ENCODE results near the gene CAP2. TPM values are rescaled to one million over a fixed set of nuclear protein-coding genes. Genes with fewer than 3 reads are reported as not detected.

Gene CAP2
- total RNA-seq, 1 experiment from 2014 or later = 7.2 TPM

DNA sequence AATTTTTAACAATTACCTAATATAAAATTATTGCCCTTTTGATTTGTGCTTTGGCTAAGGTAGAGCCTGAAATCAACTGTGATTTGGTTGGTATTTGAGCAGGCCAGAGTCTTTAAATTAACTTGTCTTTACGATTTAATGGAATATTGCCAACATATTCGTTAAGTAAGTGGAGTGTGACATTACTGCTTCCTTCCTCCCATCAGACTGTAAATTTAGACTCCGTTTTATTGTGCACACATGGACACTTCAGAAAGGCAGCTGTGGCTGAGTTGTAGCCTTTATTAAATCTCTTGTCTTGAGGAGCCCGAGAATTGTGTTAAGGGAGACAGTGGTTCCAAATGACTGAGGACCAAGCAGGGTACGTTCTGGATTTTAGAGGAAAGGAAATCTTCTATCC is 57.4 kb downstream of the CAP2 start:
- POLR2A ChIA-PET = no interaction called here
- Mint-ChIP-seq H3K27me3 (ENCODE audit: low read depth) (no peaks in the 10 kb centered on the region), H3K9me3 (peaks cover 2% of the 10 kb centered on the region; the same call in 1 of the 2 replicates), H3K36me3 (peaks cover 2% of the 10 kb centered on the region; the same call in 1 of the 2 replicates), H3K4me3 (no peak overlapping the region), H3K27ac (no peak overlapping the region), H3K4me1 (peaks cover 14% of the 10 kb centered on the region)
- no peak for DNase-seq (ENCODE audit: low spot score)
- no peak for ATAC-seq
- CTCF ChIA-PET = no interaction called here
- no peak for TF ChIP-seq PRRX2 (CRISPR knock-in tag; IDR thresholded peaks at IDR 0.05)
- TF ChIP-seq, protein P1, sequence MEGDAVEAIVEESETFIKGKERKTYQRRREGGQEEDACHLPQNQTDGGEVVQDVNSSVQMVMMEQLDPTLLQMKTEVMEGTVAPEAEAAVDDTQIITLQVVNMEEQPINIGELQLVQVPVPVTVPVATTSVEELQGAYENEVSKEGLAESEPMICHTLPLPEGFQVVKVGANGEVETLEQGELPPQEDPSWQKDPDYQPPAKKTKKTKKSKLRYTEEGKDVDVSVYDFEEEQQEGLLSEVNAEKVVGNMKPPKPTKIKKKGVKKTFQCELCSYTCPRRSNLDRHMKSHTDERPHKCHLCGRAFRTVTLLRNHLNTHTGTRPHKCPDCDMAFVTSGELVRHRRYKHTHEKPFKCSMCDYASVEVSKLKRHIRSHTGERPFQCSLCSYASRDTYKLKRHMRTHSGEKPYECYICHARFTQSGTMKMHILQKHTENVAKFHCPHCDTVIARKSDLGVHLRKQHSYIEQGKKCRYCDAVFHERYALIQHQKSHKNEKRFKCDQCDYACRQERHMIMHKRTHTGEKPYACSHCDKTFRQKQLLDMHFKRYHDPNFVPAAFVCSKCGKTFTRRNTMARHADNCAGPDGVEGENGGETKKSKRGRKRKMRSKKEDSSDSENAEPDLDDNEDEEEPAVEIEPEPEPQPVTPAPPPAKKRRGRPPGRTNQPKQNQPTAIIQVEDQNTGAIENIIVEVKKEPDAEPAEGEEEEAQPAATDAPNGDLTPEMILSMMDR (IDR thresholded peaks at IDR 0.05) = no peak
- no peak for TF ChIP-seq JUN (CRISPR knock-in tag; IDR thresholded peaks at IDR 0.05)
- TF ChIP-seq, protein P2, sequence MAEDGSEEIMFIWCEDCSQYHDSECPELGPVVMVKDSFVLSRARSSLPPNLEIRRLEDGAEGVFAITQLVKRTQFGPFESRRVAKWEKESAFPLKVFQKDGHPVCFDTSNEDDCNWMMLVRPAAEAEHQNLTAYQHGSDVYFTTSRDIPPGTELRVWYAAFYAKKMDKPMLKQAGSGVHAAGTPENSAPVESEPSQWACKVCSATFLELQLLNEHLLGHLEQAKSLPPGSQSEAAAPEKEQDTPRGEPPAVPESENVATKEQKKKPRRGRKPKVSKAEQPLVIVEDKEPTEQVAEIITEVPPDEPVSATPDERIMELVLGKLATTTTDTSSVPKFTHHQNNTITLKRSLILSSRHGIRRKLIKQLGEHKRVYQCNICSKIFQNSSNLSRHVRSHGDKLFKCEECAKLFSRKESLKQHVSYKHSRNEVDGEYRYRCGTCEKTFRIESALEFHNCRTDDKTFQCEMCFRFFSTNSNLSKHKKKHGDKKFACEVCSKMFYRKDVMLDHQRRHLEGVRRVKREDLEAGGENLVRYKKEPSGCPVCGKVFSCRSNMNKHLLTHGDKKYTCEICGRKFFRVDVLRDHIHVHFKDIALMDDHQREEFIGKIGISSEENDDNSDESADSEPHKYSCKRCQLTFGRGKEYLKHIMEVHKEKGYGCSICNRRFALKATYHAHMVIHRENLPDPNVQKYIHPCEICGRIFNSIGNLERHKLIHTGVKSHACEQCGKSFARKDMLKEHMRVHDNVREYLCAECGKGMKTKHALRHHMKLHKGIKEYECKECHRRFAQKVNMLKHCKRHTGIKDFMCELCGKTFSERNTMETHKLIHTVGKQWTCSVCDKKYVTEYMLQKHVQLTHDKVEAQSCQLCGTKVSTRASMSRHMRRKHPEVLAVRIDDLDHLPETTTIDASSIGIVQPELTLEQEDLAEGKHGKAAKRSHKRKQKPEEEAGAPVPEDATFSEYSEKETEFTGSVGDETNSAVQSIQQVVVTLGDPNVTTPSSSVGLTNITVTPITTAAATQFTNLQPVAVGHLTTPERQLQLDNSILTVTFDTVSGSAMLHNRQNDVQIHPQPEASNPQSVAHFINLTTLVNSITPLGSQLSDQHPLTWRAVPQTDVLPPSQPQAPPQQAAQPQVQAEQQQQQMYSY (CRISPR knock-in tag; IDR thresholded peaks at IDR 0.05) = no peak
- TF ChIP-seq ZNF219 (CRISPR knock-in tag; IDR thresholded peaks at IDR 0.05; ENCODE audit: borderline replicate concordance) = no peak
- TF ChIP-seq TEAD4 (CRISPR knock-in tag; IDR thresholded peaks at IDR 0.05) = no peak
- TF ChIP-seq, protein P3, sequence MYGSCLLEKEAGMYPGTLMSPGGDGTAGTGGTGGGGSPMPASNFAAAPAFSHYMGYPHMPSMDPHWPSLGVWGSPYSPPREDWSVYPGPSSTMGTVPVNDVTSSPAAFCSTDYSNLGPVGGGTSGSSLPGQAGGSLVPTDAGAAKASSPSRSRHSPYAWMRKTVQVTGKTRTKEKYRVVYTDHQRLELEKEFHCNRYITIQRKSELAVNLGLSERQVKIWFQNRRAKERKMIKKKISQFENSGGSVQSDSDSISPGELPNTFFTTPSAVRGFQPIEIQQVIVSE (CRISPR knock-in tag; IDR thresholded peaks at IDR 0.05; ENCODE audit: borderline replicate concordance) = no peak
- TF ChIP-seq, protein P4, sequence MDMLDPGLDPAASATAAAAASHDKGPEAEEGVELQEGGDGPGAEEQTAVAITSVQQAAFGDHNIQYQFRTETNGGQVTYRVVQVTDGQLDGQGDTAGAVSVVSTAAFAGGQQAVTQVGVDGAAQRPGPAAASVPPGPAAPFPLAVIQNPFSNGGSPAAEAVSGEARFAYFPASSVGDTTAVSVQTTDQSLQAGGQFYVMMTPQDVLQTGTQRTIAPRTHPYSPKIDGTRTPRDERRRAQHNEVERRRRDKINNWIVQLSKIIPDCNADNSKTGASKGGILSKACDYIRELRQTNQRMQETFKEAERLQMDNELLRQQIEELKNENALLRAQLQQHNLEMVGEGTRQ (CRISPR knock-in tag; IDR thresholded peaks at IDR 0.05) = no peak
- TF ChIP-seq ZNF671 (CRISPR knock-in tag; IDR thresholded peaks at IDR 0.05) = no peak
- no peak for TF ChIP-seq ZNF121 (CRISPR knock-in tag; IDR thresholded peaks at IDR 0.05)
- TF ChIP-seq, protein P5, sequence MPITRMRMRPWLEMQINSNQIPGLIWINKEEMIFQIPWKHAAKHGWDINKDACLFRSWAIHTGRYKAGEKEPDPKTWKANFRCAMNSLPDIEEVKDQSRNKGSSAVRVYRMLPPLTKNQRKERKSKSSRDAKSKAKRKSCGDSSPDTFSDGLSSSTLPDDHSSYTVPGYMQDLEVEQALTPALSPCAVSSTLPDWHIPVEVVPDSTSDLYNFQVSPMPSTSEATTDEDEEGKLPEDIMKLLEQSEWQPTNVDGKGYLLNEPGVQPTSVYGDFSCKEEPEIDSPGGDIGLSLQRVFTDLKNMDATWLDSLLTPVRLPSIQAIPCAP (CRISPR knock-in tag; IDR thresholded peaks at IDR 0.05) = no peak
- TF ChIP-seq ZNF317 (CRISPR knock-in tag; IDR thresholded peaks at IDR 0.05; ENCODE audit: borderline replicate concordance, low read depth) = no peak
- TF ChIP-seq TEAD1 (CRISPR knock-in tag; IDR thresholded peaks at IDR 0.05) = no peak
- TF ChIP-seq, protein P6, sequence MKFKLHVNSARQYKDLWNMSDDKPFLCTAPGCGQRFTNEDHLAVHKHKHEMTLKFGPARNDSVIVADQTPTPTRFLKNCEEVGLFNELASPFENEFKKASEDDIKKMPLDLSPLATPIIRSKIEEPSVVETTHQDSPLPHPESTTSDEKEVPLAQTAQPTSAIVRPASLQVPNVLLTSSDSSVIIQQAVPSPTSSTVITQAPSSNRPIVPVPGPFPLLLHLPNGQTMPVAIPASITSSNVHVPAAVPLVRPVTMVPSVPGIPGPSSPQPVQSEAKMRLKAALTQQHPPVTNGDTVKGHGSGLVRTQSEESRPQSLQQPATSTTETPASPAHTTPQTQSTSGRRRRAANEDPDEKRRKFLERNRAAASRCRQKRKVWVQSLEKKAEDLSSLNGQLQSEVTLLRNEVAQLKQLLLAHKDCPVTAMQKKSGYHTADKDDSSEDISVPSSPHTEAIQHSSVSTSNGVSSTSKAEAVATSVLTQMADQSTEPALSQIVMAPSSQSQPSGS (CRISPR knock-in tag; IDR thresholded peaks at IDR 0.05; ENCODE audit: borderline replicate concordance, low read depth) = no peak
- no peak for TF ChIP-seq GRHL2 (CRISPR knock-in tag; IDR thresholded peaks at IDR 0.05; ENCODE audit: insufficient replicate concordance, severe bottlenecking)
- no peak for TF ChIP-seq RORB (CRISPR knock-in tag; IDR thresholded peaks at IDR 0.05)
- TF ChIP-seq, protein P7, sequence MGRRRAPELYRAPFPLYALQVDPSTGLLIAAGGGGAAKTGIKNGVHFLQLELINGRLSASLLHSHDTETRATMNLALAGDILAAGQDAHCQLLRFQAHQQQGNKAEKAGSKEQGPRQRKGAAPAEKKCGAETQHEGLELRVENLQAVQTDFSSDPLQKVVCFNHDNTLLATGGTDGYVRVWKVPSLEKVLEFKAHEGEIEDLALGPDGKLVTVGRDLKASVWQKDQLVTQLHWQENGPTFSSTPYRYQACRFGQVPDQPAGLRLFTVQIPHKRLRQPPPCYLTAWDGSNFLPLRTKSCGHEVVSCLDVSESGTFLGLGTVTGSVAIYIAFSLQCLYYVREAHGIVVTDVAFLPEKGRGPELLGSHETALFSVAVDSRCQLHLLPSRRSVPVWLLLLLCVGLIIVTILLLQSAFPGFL (CRISPR knock-in tag; IDR thresholded peaks at IDR 0.05; ENCODE audit: borderline replicate concordance) = no peak
